HEK293 (cell line): ENCODE measurements around the gene SURF2.

Source experiments
- ATF2 ChIP-seq: fragments of 450-650 bp; formaldehyde crosslinking; IDR thresholded peaks from 2 replicates; pipeline ENCODE4 v1.5.1; 2016; ENCODE audit warnings: missing biosample characterization, missing genetic modification characterization, low read depth
- EGR2 ChIP-seq: fragments of 450-650 bp; formaldehyde crosslinking; IDR thresholded peaks from 2 replicates; pipeline ENCODE4 v1.5.1; 2016; ENCODE audit warnings: low read depth, missing biosample characterization, missing genetic modification characterization
- GFI1B ChIP-seq: fragments of 450-650 bp; formaldehyde crosslinking; IDR thresholded peaks from 2 replicates; pipeline ENCODE4 v1.5.1; 2016; ENCODE audit warnings: missing biosample characterization, missing genetic modification characterization
- GLI2 ChIP-seq: fragments of 450-650 bp; formaldehyde crosslinking; IDR thresholded peaks from 2 replicates; pipeline ENCODE4; 2017; ENCODE audit warnings: missing biosample characterization, missing genetic modification characterization, low read depth, borderline replicate concordance
- GLI4 ChIP-seq: fragments of 450-650 bp; formaldehyde crosslinking; IDR thresholded peaks from 2 replicates; pipeline ENCODE4 v1.5.1; 2016; ENCODE audit warnings: missing biosample characterization, missing genetic modification characterization
- HOXA7 ChIP-seq: sonication (generic); formaldehyde crosslinking; IDR thresholded peaks from 2 replicates; pipeline ENCODE4 v1.8.1; 2022; ENCODE audit warnings: missing genetic modification reagents, borderline replicate concordance
- HOXC10 ChIP-seq: sonication (generic); formaldehyde crosslinking; IDR thresholded peaks from 2 replicates; pipeline ENCODE4 v1.8.1; 2023; ENCODE audit warnings: mild to moderate bottlenecking, missing genetic modification reagents
- KLF16 ChIP-seq: fragments of 450-650 bp; formaldehyde crosslinking; IDR thresholded peaks from 2 replicates; pipeline ENCODE4 v1.5.1; 2017; ENCODE audit warnings: missing biosample characterization, missing genetic modification characterization
- KLF8 ChIP-seq: fragments of 450-650 bp; formaldehyde crosslinking; IDR thresholded peaks from 2 replicates; pipeline ENCODE4 v1.5.1; 2016; ENCODE audit warnings: missing biosample characterization, missing genetic modification characterization
- SP7 ChIP-seq: fragments of 450-650 bp; formaldehyde crosslinking; IDR thresholded peaks from 2 replicates; pipeline ENCODE4 v1.5.1; 2016; ENCODE audit warnings: missing biosample characterization, missing genetic modification characterization
- YY2 ChIP-seq: fragments of 450-650 bp; formaldehyde crosslinking; IDR thresholded peaks from 2 replicates; pipeline ENCODE4 v1.5.1; 2016; ENCODE audit warnings: missing biosample characterization, missing genetic modification characterization
- ZBTB17 ChIP-seq: fragments of 450-650 bp; formaldehyde crosslinking; IDR thresholded peaks from 2 replicates; pipeline ENCODE4 v1.5.1; 2016; ENCODE audit warnings: missing biosample characterization, missing genetic modification characterization
- ZEB2 ChIP-seq: fragments of 450-650 bp; formaldehyde crosslinking; IDR thresholded peaks from 2 replicates; pipeline ENCODE4 v1.5.1; 2016; ENCODE audit warnings: missing biosample characterization, missing genetic modification characterization
- ZFP69B ChIP-seq: fragments of 450-650 bp; formaldehyde crosslinking; IDR thresholded peaks from 2 replicates; pipeline ENCODE4 v1.5.1; 2016; ENCODE audit warnings: missing biosample characterization, missing genetic modification characterization
- ZNF114 ChIP-seq: fragments of 450-650 bp; formaldehyde crosslinking; IDR thresholded peaks from 2 replicates; pipeline ENCODE4 v1.5.0; 2017; ENCODE audit warnings: missing biosample characterization, missing genetic modification characterization
- ZNF175 ChIP-seq: fragments of 450-650 bp; formaldehyde crosslinking; IDR thresholded peaks from 2 replicates; pipeline ENCODE4 v1.5.1; 2016; ENCODE audit warnings: missing biosample characterization, missing genetic modification characterization
- ZNF184 ChIP-seq: fragments of 450-650 bp; IDR thresholded peaks from 2 replicates; pipeline ENCODE4 v1.5.1; 2018; ENCODE audit warnings: missing biosample characterization, mild to moderate bottlenecking, missing genetic modification characterization
- ZNF211 ChIP-seq: fragments of 450-650 bp; formaldehyde crosslinking; IDR thresholded peaks from 2 replicates; pipeline ENCODE4 v1.5.1; 2016; ENCODE audit warnings: low read depth, missing biosample characterization, missing genetic modification characterization
- ZNF214 ChIP-seq: fragments of 450-650 bp; formaldehyde crosslinking; IDR thresholded peaks from 2 replicates; pipeline ENCODE4 v1.5.1; 2017; ENCODE audit warnings: missing biosample characterization, mild to moderate bottlenecking, missing genetic modification characterization, borderline replicate concordance
- ZNF223 ChIP-seq: fragments of 450-650 bp; formaldehyde crosslinking; IDR thresholded peaks from 2 replicates; pipeline ENCODE4 v1.5.1; 2016; ENCODE audit warnings: missing biosample characterization, missing genetic modification characterization
- ZNF248 ChIP-seq: fragments of 450-650 bp; formaldehyde crosslinking; IDR thresholded peaks from 2 replicates; pipeline ENCODE4 v1.5.1; 2017; ENCODE audit warnings: missing biosample characterization, missing genetic modification characterization
- ZNF274 ChIP-seq, 2 experiments: fragments of 200-500 bp in 1 of 2; fragments of 450-650 bp in 1 of 2; sonication (Bioruptor generic) in 1 of 2; formaldehyde crosslinking in 1 of 2; IDR thresholded peaks; 2 replicates each; pipeline versions ENCODE4 v1.5.1 to v1.6.1; 2014 to 2016; ENCODE audit warnings: borderline replicate concordance in 1 of 2, inconsistent platforms in 1 of 2, low read length in 1 of 2, missing biosample characterization in 1 of 2, missing genetic modification characterization in 1 of 2
- ZNF366 ChIP-seq: fragments of 450-650 bp; formaldehyde crosslinking; conservative IDR thresholded peaks from 2 replicates; pipeline ENCODE4 v1.5.1; 2016; ENCODE audit warnings: missing biosample characterization, missing genetic modification characterization
- ZNF426 ChIP-seq: fragments of 450-650 bp; formaldehyde crosslinking; IDR thresholded peaks from 2 replicates; pipeline ENCODE4 v1.5.1; 2017; ENCODE audit warnings: missing biosample characterization, missing genetic modification characterization, mild to moderate bottlenecking, inconsistent platforms, moderate library complexity
- ZNF510 ChIP-seq: fragments of 450-650 bp; formaldehyde crosslinking; IDR thresholded peaks from 2 replicates; pipeline ENCODE4 v1.5.1; 2018; ENCODE audit warnings: mild to moderate bottlenecking, missing genetic modification characterization, missing biosample characterization; ENCODE audit not compliant: insufficient replicate concordance
- ZNF548 ChIP-seq: fragments of 450-650 bp; formaldehyde crosslinking; IDR thresholded peaks from 2 replicates; pipeline ENCODE4 v1.5.1; 2016; ENCODE audit warnings: missing biosample characterization, missing genetic modification characterization
- ZNF558 ChIP-seq: fragments of 450-650 bp; formaldehyde crosslinking; IDR thresholded peaks from 2 replicates; pipeline ENCODE4 v1.5.1; 2016; ENCODE audit warnings: missing biosample characterization, missing genetic modification characterization
- ZNF600 ChIP-seq: fragments of 450-650 bp; formaldehyde crosslinking; IDR thresholded peaks from 2 replicates; pipeline ENCODE4 v1.5.1; 2016; ENCODE audit warnings: missing biosample characterization, missing genetic modification characterization
- ZNF654 ChIP-seq: fragments of 450-650 bp; formaldehyde crosslinking; IDR thresholded peaks from 2 replicates; pipeline ENCODE4 v1.5.1; 2016; ENCODE audit warnings: low read depth, missing biosample characterization, missing genetic modification characterization
- ZNF677 ChIP-seq: fragments of 450-650 bp; IDR thresholded peaks from 2 replicates; pipeline ENCODE4 v1.5.0; 2018; ENCODE audit warnings: missing biosample characterization, mild to moderate bottlenecking, missing genetic modification characterization, moderate library complexity
- ZNF701 ChIP-seq: fragments of 450-650 bp; formaldehyde crosslinking; IDR thresholded peaks from 2 replicates; pipeline ENCODE4 v1.5.1; 2016; ENCODE audit warnings: missing biosample characterization, missing genetic modification characterization
- ZNF768 ChIP-seq: fragments of 450-650 bp; formaldehyde crosslinking; IDR thresholded peaks from 2 replicates; pipeline ENCODE4 v1.5.1; 2018; ENCODE audit warnings: missing biosample characterization, mild to moderate bottlenecking, missing genetic modification characterization
- ZSCAN16 ChIP-seq: fragments of 450-650 bp; formaldehyde crosslinking; IDR thresholded peaks from 2 replicates; pipeline ENCODE4 v1.5.1; 2016; ENCODE audit warnings: missing biosample characterization, missing genetic modification characterization
- TF ChIP-seq, protein P1 (sequence below): fragments of 450-650 bp; formaldehyde crosslinking; IDR thresholded peaks from 2 replicates; pipeline ENCODE4 v1.5.1; 2016; ENCODE audit warnings: missing biosample characterization, missing genetic modification characterization, borderline replicate concordance
- TF ChIP-seq, protein P2 (sequence below): fragments of 450-650 bp; formaldehyde crosslinking; IDR thresholded peaks from 2 replicates; pipeline ENCODE4 v1.5.0; 2017; ENCODE audit warnings: missing biosample characterization, missing genetic modification characterization, borderline replicate concordance
- TF ChIP-seq, protein P3 (sequence below): IDR thresholded peaks from 2 replicates; pipeline ENCODE4 v1.6.1; 2011; ENCODE audit warnings: mild to moderate bottlenecking, low read depth, low read length, borderline replicate concordance

Gene SURF2

DNA sequence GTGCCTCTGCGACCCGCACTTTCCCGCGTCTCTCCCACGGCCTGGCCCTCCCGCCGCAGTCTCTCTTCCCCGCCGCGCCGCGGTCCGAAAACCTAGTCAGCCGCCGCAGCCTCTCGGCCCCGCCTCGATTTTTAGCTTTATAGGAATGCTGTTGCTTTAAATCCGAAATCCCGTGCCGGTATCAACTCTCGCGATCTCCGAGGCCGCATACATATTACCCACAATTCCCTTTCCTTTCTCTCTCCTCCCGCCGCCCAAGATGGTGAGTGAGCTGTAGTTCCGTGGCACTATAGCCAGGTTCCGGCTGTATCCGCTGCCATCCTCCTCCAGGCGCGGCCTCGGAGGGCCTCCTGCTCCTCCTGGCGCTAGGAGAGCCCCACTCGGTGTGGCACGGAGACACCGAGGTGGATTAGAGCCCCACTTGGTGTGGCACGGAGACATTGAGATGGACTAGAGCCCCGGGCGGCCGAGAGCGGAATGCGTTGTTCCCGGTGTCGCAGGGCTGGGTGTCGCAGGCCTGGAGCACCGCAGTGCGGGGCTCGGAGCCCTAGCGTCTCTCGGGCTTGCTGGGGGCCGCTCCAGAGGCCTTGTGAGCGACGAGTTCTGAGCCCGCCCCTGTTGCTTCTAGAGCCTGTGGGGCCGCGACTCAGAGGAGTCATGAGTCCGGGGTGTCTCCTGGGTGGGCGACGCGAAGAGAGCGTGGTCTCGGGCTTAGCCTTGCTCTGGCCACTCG lies 8.2 kb upstream of the SURF2 start, which contains the start of the genes MED22 and RPL7A (continued):
- TF ChIP-seq GLI4 (tag by site-specific recombination) (peak; percentile 68; the same call in 1 of the 2 replicates), ZNF248 (tag by site-specific recombination) (no peak), ZNF114 (tag by site-specific recombination) (no peak), ZNF701 (tag by site-specific recombination) (no peak), ZNF600 (tag by site-specific recombination) (0 out of 2 replicates have a peak, but pooled peaks have one; percentile 66), KLF16 (peak; percentile 84), GFI1B (tag by site-specific recombination) (no peak), ZNF548 (tag by site-specific recombination) (no peak), ZNF175 (tag by site-specific recombination) (no peak), ZNF214 (no peak), KLF8 (tag by site-specific recombination) (peak; percentile 92), ZNF654 (tag by site-specific recombination) (no peak), HOXA7 (CRISPR knock-in tag) (no peak), ZEB2 (tag by site-specific recombination) (no peak; the same call in 1 of the 2 replicates), ZNF426 (tag by site-specific recombination) (no peak), ZNF366 (tag by site-specific recombination) (no peak), ZNF510 (tag by site-specific recombination) (no peak), YY2 (tag by site-specific recombination) (peak; percentile 97), EGR2 (tag by site-specific recombination) (no peak), ZNF274 (IDR thresholded peaks at IDR 0.05; ENCODE audit: low read length) (no peak), ZNF274 (tag by site-specific recombination; IDR thresholded peaks at IDR 0.05; ENCODE audit: borderline replicate concordance) (no peak), HOXC10 (CRISPR knock-in tag) (no peak), ZNF677 (tag by site-specific recombination) (no peak), ZNF223 (tag by site-specific recombination) (no peak), ATF2 (no peak), ZBTB17 (tag by site-specific recombination) (peak; percentile 68), ZNF558 (tag by site-specific recombination) (no peak), ZNF211 (tag by site-specific recombination) (no peak), SP7 (tag by site-specific recombination) (peak; percentile 82; the same call in 1 of the 2 replicates), ZFP69B (tag by site-specific recombination) (peak; percentile 60; the same call in 1 of the 2 replicates), GLI2 (tag by site-specific recombination) (no peak), ZSCAN16 (tag by site-specific recombination) (no peak), ZNF768 (tag by site-specific recombination) (no peak), ZNF184 (tag by site-specific recombination) (no peak)
- TF ChIP-seq, protein P1, sequence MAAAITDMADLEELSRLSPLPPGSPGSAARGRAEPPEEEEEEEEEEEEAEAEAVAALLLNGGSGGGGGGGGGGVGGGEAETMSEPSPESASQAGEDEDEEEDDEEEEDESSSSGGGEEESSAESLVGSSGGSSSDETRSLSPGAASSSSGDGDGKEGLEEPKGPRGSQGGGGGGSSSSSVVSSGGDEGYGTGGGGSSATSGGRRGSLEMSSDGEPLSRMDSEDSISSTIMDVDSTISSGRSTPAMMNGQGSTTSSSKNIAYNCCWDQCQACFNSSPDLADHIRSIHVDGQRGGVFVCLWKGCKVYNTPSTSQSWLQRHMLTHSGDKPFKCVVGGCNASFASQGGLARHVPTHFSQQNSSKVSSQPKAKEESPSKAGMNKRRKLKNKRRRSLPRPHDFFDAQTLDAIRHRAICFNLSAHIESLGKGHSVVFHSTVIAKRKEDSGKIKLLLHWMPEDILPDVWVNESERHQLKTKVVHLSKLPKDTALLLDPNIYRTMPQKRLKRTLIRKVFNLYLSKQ (tag by site-specific recombination): no peak
- TF ChIP-seq, protein P2, sequence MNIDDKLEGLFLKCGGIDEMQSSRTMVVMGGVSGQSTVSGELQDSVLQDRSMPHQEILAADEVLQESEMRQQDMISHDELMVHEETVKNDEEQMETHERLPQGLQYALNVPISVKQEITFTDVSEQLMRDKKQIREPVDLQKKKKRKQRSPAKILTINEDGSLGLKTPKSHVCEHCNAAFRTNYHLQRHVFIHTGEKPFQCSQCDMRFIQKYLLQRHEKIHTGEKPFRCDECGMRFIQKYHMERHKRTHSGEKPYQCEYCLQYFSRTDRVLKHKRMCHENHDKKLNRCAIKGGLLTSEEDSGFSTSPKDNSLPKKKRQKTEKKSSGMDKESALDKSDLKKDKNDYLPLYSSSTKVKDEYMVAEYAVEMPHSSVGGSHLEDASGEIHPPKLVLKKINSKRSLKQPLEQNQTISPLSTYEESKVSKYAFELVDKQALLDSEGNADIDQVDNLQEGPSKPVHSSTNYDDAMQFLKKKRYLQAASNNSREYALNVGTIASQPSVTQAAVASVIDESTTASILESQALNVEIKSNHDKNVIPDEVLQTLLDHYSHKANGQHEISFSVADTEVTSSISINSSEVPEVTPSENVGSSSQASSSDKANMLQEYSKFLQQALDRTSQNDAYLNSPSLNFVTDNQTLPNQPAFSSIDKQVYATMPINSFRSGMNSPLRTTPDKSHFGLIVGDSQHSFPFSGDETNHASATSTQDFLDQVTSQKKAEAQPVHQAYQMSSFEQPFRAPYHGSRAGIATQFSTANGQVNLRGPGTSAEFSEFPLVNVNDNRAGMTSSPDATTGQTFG (tag by site-specific recombination): no peak
- TF ChIP-seq, protein P3, sequence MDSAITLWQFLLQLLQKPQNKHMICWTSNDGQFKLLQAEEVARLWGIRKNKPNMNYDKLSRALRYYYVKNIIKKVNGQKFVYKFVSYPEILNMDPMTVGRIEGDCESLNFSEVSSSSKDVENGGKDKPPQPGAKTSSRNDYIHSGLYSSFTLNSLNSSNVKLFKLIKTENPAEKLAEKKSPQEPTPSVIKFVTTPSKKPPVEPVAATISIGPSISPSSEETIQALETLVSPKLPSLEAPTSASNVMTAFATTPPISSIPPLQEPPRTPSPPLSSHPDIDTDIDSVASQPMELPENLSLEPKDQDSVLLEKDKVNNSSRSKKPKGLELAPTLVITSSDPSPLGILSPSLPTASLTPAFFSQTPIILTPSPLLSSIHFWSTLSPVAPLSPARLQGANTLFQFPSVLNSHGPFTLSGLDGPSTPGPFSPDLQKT: no peak
